K562 (cell line): Measurements from ENCODE around the gene ELOVL7. TPM values are rescaled to one million over a fixed set of nuclear protein-coding genes. Genes with fewer than 3 reads are reported as not detected.

ENCODE experiments used
- EWSR1 ChIP-seq: fragments of 450-650 bp; IDR thresholded peaks from 2 replicates; pipeline ENCODE4 v1.6.1; 2018; ENCODE audit warnings: borderline replicate concordance, mild to moderate bottlenecking, low read depth, moderate library complexity; ENCODE audit not compliant: partially characterized antibody
- HIVEP1 ChIP-seq: fragments of 250-450 bp; sonication (Bioruptor Pico); IDR thresholded peaks from 2 replicates; pipeline ENCODE4 v1.4.0; 2020; ENCODE audit warnings: mild to moderate bottlenecking
- IRF2 ChIP-seq: sonication (generic); formaldehyde crosslinking; IDR thresholded peaks from 2 replicates; pipeline ENCODE4 v1.8.1; 2022; ENCODE audit warnings: mild to moderate bottlenecking, missing genetic modification reagents
- MED1 ChIP-seq: sonication (generic); formaldehyde crosslinking; IDR thresholded peaks from 2 replicates; pipeline ENCODE4 v1.8.1; 2023; ENCODE audit warnings: missing genetic modification reagents, borderline replicate concordance
- PHB ChIP-seq: fragments of 250-450 bp; sonication (Bioruptor Pico); IDR thresholded peaks from 2 replicates; pipeline ENCODE4 v1.5.0; 2021
- POLR2AphosphoS5 ChIP-seq: IDR thresholded peaks from 2 replicates; pipeline ENCODE4 v1.6.1; 2011; ENCODE audit warnings: mild to moderate bottlenecking, low read depth, low read length, moderate library complexity; ENCODE audit not compliant: control insufficient read depth, insufficient read depth
- RBM14 ChIP-seq: fragments of 200-400 bp; formaldehyde crosslinking; IDR thresholded peaks from 2 replicates; pipeline ENCODE4 v1.6.1; 2018; ENCODE audit warnings: low read depth, mild to moderate bottlenecking, low read length, moderate library complexity, borderline replicate concordance; ENCODE audit not compliant: insufficient read depth
- RCOR1 ChIP-seq, 2 experiments: IDR thresholded peaks; 2 replicates each; pipeline ENCODE4 v1.6.1; 2012; ENCODE audit warnings: low read depth in 2 of 2, low read length in 2 of 2, borderline replicate concordance in 1 of 2, improper control_type of control experiment in 1 of 2
- SNIP1 ChIP-seq: fragments of 450-650 bp; IDR thresholded peaks from 2 replicates; pipeline ENCODE4 v1.7.1; 2017; ENCODE audit warnings: low read depth, mild to moderate bottlenecking
- TEAD2 ChIP-seq: fragments of 450-650 bp; IDR thresholded peaks from 2 replicates; pipeline ENCODE4 v1.6.1; 2016; ENCODE audit warnings: missing genetic modification characterization, control low read depth, missing compliant biosample characterization
- U2AF2 ChIP-seq: fragments of 200-400 bp; formaldehyde crosslinking; optimal IDR thresholded peaks from 2 replicates; pipeline ENCODE3; 2017; ENCODE audit warnings: low read depth, mild to moderate bottlenecking, low read length
- ZC3H4 ChIP-seq: sonication (generic); formaldehyde crosslinking; IDR thresholded peaks from 2 replicates; pipeline ENCODE4 v1.9.0; 2021; ENCODE audit warnings: missing genetic modification reagents, borderline replicate concordance
- ZNF239 ChIP-seq: fragments of 250-450 bp; sonication (Bioruptor Pico); IDR thresholded peaks from 2 replicates; pipeline ENCODE4 v1.4.0; 2020; ENCODE audit warnings: mild to moderate bottlenecking
- ZNF644 ChIP-seq: fragments of 200-800 bp; sonication (Bioruptor generic); IDR thresholded peaks from 2 replicates; pipeline ENCODE4 v1.6.1; 2016; ENCODE audit warnings: low read depth, missing genetic modification characterization, missing compliant biosample characterization
- polyA plus RNA-seq, 8 experiments: library from polyadenylated mRNA; depleted of rRNA in 4 of 8; stranded (reverse) in 5 of 8; unstranded in 3 of 8; fragments of >200 nt; fragmentation: Nextera tagmentation in 2 of 8; fragmentation: Illumina TruSeq in 1 of 8; extraction: Ambion mirVana in 2 of 8; extraction: Trizol in 1 of 8; gene quantifications; 2 replicates each; pipeline versions ENCODE4 v1.2.1 to v1.2.3, GENCODE V29; 2011 to 2014; ENCODE audit warnings: inconsistent platforms in 1 of 8, missing spikeins in 1 of 8
- total RNA-seq, 7 experiments: library from RNA; depleted of rRNA in 6 of 7; stranded (reverse); fragments of >200 nt in 6 of 7; fragmentation: Illumina TruSeq in 2 of 7; extraction: Trizol in 2 of 7; gene quantifications; 2 replicates each; pipeline versions ENCODE4 v1.2.1 to v1.2.3, GENCODE V29; 2011 to 2021; ENCODE audit warnings: low replicate concordance in 1 of 7
- TF ChIP-seq, protein P1 (sequence below), 3 experiments: fragments of 200-800 bp in 1 of 3; fragments of 250-450 bp in 1 of 3; fragments of 450-650 bp in 1 of 3; sonication (Bioruptor Pico) in 1 of 3; sonication (Bioruptor generic) in 1 of 3; formaldehyde crosslinking in 1 of 3; IDR thresholded peaks; 2 replicates each; pipeline versions ENCODE4 v1.6.1 to v1.8.0; 2016 to 2022; ENCODE audit warnings: mild to moderate bottlenecking in 2 of 3, missing genetic modification characterization in 2 of 3, missing compliant biosample characterization in 1 of 3, moderate library complexity in 1 of 3
- TF ChIP-seq, protein P2 (sequence below): fragments of 450-650 bp; formaldehyde crosslinking; IDR thresholded peaks from 2 replicates; pipeline ENCODE4 v1.4.0; 2022; ENCODE audit warnings: mild to moderate bottlenecking, moderate library complexity
- TF ChIP-seq, protein P3 (sequence below): fragments of 250-450 bp; sonication (Bioruptor Pico); IDR thresholded peaks from 2 replicates; pipeline ENCODE4 v1.4.0; 2020; ENCODE audit warnings: mild to moderate bottlenecking, moderate library complexity
- TF ChIP-seq, protein P4 (sequence below), 2 experiments: fragments of 450-650 bp in 1 of 2; sonication (generic) in 1 of 2; formaldehyde crosslinking in 1 of 2; IDR thresholded peaks in 1 of 2; conservative IDR thresholded peaks in 1 of 2; 2 replicates each; pipeline versions ENCODE4 v1.6.1 to v1.8.1; 2016 to 2023; ENCODE audit warnings: mild to moderate bottlenecking in 2 of 2, moderate library complexity in 2 of 2, inconsistent platforms in 1 of 2, missing genetic modification reagents in 1 of 2

The ELOVL7 gene
- total and polyA plus RNA-seq, 9 of the 15 experiments (the other 6 are each of a cell fraction or from before 2014, with no cell fraction given), result 4.5 to 12.3 (median 6.9) TPM

DNA sequence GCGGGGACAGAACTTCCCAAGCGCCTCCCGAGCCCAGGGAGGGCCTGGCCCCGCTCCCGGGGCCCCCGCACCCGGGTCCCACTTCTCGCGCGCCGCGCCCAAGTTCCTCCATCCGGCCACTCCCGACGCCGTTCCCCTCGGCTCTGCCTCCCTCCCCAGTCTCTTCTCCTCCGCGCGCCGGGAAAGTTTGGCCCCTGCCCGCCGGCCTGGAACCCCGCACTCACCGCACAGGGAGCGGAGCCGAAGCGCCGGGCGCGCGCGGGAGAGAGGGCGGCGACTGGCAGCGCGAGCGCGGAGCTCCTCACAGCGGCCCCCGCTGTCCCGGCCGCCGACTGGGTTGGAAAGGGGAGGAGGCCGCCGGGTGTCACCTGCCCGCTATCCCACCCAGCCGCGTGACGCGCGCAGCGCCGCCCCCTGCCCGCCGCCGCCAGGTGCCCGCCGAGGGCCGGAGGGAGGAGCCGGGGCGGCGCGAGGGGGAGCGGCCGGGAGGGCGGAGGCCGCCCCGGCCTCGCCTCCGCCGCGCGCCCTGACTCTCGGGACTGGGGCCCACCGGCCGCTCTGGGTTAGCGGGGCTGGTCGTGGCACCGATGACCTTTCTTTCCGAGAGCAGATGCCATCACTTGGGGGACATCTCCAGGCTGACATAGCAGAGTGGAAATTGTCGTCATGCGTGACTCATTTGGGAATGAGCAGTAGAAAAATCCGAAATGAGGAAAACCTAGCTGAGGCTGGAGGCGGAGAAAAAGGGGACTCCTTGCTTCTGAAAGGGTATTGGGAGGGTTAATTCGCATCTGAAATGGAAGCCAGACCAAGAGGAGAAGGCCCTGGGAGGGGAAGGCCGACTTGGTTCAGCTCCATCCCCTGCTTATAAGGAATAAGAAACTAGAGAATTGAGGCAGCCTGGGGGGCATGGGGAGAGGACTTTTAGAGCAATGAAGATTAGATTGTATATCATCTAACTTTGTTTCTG, at the start of gene ELOVL7 (continued):
- TF ChIP-seq ZC3H4 (CRISPR knock-in tag) (no peak), PHB (CRISPR knock-in tag) (no peak), POLR2AphosphoS5 (no peak), MED1 (CRISPR knock-in tag) (no peak), TEAD2 (tag) (no peak), HIVEP1 (CRISPR knock-in tag) (no peak), U2AF2 (no peak), SNIP1 (no peak), EWSR1 (no peak), RCOR1 (IDR thresholded peaks at IDR 0.05; ENCODE audit: borderline replicate concordance in 1 of 2, low read depth in 2 of 2, low read length in 2 of 2) (0 out of 4 replicates have a peak, but pooled peaks of 1 of the 2 experiments have one; percentile 14), RBM14 (0 out of 2 replicates have a peak, but pooled peaks have one; percentile 72), ZNF644 (tag) (no peak), IRF2 (no peak), ZNF239 (CRISPR knock-in tag) (no peak)
- TF ChIP-seq, protein P1, sequence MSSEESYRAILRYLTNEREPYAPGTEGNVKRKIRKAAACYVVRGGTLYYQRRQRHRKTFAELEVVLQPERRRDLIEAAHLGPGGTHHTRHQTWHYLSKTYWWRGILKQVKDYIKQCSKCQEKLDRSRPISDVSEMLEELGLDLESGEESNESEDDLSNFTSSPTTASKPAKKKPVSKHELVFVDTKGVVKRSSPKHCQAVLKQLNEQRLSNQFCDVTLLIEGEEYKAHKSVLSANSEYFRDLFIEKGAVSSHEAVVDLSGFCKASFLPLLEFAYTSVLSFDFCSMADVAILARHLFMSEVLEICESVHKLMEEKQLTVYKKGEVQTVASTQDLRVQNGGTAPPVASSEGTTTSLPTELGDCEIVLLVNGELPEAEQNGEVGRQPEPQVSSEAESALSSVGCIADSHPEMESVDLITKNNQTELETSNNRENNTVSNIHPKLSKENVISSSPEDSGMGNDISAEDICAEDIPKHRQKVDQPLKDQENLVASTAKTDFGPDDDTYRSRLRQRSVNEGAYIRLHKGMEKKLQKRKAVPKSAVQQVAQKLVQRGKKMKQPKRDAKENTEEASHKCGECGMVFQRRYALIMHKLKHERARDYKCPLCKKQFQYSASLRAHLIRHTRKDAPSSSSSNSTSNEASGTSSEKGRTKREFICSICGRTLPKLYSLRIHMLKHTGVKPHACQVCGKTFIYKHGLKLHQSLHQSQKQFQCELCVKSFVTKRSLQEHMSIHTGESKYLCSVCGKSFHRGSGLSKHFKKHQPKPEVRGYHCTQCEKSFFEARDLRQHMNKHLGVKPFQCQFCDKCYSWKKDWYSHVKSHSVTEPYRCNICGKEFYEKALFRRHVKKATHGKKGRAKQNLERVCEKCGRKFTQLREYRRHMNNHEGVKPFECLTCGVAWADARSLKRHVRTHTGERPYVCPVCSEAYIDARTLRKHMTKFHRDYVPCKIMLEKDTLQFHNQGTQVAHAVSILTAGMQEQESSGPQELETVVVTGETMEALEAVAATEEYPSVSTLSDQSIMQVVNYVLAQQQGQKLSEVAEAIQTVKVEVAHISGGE (CRISPR knock-in tag; IDR thresholded peaks at IDR 0.05), result peak in 1 of 3 experiments; percentile 61; a peak in 2 of 6 replicates
- TF ChIP-seq, protein P2, sequence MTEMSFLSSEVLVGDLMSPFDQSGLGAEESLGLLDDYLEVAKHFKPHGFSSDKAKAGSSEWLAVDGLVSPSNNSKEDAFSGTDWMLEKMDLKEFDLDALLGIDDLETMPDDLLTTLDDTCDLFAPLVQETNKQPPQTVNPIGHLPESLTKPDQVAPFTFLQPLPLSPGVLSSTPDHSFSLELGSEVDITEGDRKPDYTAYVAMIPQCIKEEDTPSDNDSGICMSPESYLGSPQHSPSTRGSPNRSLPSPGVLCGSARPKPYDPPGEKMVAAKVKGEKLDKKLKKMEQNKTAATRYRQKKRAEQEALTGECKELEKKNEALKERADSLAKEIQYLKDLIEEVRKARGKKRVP (CRISPR knock-in tag), result no peak
- TF ChIP-seq, protein P3, sequence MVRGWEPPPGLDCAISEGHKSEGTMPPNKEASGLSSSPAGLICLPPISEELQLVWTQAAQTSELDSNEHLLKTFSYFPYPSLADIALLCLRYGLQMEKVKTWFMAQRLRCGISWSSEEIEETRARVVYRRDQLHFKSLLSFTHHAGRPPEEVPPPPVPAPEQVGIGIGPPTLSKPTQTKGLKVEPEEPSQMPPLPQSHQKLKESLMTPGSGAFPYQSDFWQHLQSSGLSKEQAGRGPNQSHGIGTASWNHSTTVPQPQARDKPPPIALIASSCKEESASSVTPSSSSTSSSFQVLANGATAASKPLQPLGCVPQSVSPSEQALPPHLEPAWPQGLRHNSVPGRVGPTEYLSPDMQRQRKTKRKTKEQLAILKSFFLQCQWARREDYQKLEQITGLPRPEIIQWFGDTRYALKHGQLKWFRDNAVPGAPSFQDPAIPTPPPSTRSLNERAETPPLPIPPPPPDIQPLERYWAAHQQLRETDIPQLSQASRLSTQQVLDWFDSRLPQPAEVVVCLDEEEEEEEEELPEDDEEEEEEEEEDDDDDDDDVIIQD (CRISPR knock-in tag), result no peak
- TF ChIP-seq, protein P4, sequence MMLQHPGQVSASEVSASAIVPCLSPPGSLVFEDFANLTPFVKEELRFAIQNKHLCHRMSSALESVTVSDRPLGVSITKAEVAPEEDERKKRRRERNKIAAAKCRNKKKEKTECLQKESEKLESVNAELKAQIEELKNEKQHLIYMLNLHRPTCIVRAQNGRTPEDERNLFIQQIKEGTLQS (IDR thresholded peaks at IDR 0.05), result peak; percentile 70
- TF ChIP-seq, protein P4 (CRISPR knock-in tag; conservative IDR thresholded peaks at IDR 0.05), result no peak
